NCI-H526 treated with DMSO at 0.1 percent for 48 hours (cell line): ENCODE measurements around the gene ST8SIA5.

Experiments
- DNase-seq: peaks from one replicate; lab custom pipeline; 2025; lab: John Stamatoyannopoulos, UW

Gene ST8SIA5

GRCh38 chr18:46625069-46625468, 131.8 kb downstream of the ST8SIA5 start:
- DNase-seq: no peak

DNA sequence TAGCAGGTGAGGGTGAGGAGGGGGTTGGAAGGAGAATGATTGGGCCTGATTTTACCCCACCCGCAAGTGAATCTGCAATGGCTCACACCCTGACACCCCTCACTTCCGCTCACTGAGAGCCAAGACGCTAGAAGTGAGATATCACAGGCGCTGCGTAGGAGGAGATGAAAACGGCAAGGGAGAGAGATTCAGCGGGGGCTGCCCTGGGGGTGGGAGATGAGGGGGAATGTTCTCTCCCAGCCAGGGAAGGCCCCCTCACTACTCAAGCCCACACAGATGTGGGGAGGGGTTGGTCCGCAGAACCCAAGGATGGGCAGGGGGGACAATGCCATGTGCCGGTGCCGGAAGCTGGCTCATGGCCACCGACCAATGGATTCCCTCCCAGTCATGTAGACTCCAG, 132.7 kb downstream of the ST8SIA5 start:
- DNase-seq: no peak

- no peak for DNase-seq
Measured at GRCh38 chr18:46623541-46623940, 133.3 kb downstream of the ST8SIA5 start.

DNA sequence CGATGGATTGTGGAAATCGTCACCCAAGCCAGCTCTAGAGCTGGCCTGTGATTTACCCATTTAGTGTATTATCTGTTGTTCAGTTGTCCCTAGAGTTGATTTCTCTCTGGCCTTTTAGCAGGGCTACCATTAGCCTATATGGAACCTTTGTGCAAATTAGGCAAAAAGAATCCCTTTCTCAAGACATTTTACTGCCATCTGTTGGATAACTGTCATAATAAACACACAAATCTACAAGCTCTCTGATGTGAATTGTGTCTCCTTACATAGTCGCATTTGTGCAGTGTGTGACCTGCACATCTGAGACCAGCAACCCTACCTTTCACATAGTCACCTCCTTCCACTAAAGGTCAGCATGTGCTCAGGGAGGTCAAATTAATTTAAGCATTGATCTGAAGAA, 133.9 kb downstream of the ST8SIA5 start:
- peak; percentile 7 for DNase-seq

DNA sequence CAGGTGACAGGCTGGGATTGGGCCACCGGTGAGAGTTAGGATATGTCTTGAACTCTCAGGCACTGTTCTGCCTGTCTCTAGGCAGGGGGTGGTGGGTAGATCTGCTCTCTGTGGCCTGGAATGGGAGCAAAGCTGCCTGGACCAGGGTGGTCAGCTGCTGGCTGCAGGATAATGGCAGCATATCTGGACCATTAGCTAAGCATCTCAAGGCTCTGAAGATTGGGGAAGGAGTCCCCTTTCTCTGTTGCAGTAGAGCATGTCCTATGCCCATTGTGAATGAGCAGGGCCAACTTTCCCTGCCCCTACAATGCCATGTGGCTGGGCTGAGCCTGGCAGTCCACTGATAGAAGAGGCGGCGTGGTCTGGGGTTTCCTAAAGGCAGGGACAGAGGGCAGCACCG, 134.4 kb downstream of the ST8SIA5 start:
- DNase-seq: no peak

DNA sequence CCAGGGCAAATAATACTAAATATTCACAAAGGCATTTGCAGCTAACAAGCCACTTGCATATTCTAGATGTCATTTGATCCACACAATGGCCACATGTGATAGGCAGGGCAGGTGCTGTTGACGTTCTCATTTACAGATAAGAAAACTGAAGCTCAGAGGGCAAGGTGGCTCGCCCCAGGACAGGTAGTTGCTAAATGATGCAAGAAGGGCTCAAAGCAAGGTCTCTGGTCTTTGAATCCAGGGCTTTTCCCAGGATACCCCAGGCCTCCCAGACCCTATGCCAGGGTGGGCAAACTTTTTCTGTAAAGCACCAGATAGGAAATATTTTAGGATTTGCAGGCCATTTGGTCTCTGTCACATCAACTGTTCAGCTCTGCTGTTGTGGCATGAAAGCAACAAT, 135.0 kb downstream of the ST8SIA5 start:
- peak; percentile 14 for DNase-seq

DNA sequence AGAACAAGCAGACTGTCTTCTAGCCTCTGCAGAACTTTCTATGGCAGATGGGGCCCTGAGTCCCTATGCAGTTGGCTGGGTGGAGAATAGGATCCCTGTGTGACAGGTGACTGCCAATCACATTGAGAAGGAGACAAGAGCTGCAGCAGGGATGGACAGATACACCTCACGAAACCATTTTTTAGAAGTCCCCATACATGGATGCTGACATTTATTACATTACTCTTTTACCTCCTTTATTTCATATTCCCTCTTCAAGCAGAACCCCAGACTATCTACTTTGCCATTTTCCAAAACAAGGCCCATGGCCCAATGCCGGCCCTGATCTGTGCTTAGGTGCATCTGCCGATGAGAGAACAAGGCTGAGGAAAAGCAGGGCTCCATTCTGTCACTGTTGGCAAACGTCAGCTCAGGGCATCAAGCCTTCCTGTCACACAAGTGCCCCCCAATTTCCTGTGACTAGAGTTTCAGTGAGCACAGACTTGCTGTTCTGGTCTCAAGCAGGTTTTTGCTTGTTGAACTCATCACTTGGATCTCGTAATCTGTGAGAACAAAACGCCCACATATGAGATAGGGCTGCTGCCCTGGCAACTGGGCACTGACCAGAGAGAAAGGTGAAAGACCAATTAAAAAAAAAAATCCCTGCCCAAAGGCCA, 135.6 kb downstream of the ST8SIA5 start:
- no peak for DNase-seq

DNA sequence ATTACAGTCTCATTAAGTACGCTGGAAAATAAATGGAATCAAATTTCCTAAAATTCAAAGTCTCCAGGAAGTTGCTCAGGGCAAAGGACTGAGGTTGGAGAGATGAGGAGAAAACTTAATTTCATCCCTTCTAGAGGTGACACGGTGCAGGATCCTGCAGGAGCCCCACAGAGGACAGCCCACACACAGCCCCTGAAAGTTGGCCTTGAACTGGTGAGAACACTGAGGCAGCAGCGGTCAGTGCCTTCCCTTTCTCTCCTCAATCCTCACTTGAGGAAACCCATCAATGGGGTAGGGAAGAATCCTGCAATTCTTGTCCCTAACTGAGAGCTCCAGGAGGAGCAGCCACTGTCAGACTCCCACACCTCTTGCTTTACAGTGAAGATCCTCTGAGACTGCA, 137.3 kb downstream of the ST8SIA5 start:
- DNase-seq: no peak
